22Rv1 (cell line): ENCODE measurements around the gene ENSA.
A peak's percentile ranks its signal among the peaks of the same experiment; 100 is the strongest.
"Not testable (repeated sequence)": the region's sequence is repeated elsewhere in the genome, so short reads cannot be mapped to it uniquely, and the experiment has no call there.

Experiments
- H3K27ac ChIP-seq: fragments of 450-650 bp; 2 replicates; pipeline ENCODE4 v1.5.1; 2017
- ZFX ChIP-seq: fragments of 450-650 bp; IDR thresholded peaks from 2 replicates; pipeline ENCODE4 v1.6.1; 2017; ENCODE audit warnings: antibody characterized with exemption, borderline replicate concordance
- TF ChIP-seq, protein P1 (sequence below): fragments of 450-650 bp; IDR thresholded peaks from 2 replicates; pipeline ENCODE4 v1.5.1; 2017; ENCODE audit warnings: mild to moderate bottlenecking

ENSA gene

DNA sequence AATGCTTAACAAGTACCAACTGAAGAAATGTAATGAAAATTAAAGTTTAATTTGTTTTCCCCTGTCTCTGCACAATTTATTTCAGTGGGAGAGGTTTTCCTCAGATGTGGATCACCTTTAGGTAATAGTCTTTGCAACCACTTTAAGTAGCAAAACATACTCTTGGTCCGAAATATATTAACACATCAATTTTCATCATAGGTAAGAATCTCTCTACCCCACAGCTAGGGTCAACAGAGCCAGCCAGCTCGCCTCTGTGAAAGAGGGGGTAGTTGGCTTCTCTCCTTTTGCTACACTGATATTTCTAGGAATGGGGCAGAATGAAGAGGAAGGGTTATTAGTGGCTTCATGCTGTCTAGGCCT lies 25.2 kb downstream of the ENSA start:
- no peak for TF ChIP-seq ZFX
- TF ChIP-seq, protein P1, sequence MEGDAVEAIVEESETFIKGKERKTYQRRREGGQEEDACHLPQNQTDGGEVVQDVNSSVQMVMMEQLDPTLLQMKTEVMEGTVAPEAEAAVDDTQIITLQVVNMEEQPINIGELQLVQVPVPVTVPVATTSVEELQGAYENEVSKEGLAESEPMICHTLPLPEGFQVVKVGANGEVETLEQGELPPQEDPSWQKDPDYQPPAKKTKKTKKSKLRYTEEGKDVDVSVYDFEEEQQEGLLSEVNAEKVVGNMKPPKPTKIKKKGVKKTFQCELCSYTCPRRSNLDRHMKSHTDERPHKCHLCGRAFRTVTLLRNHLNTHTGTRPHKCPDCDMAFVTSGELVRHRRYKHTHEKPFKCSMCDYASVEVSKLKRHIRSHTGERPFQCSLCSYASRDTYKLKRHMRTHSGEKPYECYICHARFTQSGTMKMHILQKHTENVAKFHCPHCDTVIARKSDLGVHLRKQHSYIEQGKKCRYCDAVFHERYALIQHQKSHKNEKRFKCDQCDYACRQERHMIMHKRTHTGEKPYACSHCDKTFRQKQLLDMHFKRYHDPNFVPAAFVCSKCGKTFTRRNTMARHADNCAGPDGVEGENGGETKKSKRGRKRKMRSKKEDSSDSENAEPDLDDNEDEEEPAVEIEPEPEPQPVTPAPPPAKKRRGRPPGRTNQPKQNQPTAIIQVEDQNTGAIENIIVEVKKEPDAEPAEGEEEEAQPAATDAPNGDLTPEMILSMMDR: no peak

DNA sequence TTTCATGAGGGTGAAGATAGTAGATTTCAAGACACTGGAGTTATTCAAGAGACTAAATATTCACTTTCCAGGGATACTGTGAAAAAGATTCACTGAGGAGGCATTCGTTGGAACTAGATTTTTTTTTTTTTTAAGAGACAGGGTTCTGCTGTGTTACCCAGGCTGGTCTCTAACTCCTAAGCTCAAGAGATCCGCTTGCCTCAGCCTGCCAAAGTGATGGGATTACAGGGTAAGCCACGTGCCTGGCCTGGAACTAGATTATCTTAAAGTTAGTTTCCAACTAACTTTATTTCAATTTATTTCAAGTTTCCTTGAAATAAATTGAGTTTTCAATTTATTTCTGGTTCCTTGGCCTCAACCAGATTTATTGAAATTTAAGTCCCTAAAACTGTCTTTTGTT lies 25.7 kb downstream of the ENSA start:
- TF ChIP-seq, protein P1: no peak
- no peak for TF ChIP-seq ZFX
- peak overlapping the region; percentile 57; the same call in 1 of the 2 replicates for H3K27ac ChIP-seq

More for the DNA sequence above, 25.2 kb downstream of the ENSA start:
- H3K27ac ChIP-seq: peak overlapping the region; percentile 57

DNA sequence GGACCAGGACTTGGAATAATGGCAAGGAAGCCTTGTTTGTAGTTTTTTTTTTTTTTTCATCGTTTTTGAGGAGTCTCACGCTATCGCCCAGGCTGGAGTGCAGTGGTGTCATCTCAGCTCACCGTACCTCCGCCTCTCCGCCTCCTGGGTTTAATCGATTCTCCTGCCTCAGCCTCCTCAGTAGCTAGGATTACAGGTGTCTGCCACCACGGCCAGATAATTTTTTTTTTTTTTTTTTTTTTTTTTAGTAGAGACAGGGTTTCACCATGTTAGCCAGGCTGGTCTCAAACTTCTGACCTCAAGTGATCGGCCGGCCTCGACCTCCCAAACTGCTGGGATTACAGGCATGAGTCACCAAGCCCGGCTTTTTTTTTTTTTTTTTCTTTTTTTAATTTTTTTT lies 27.0 kb downstream of the ENSA start:
- H3K27ac ChIP-seq: not testable (repeated sequence)

DNA sequence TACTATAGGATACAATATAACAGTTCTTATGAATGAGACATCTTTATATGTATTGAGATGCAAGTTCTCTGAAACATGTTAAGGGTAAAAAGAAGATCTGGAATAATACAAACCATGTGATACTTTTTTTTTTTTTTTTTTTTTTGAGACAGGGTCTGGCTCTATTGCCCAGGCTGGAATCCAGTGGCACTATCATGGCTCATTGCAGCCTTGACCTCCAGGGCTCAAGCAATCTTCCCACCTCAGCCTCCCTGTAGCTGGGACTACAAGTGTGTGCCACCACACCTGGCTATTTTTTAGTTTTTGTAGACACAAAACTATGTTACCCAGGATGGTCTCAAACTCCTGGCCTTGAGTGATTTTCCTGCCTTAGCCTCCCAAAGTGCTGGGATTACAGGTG lies 27.9 kb downstream of the ENSA start:
- H3K27ac ChIP-seq: no peak overlapping the region
- TF ChIP-seq ZFX: no peak
- TF ChIP-seq, protein P1: no peak

DNA sequence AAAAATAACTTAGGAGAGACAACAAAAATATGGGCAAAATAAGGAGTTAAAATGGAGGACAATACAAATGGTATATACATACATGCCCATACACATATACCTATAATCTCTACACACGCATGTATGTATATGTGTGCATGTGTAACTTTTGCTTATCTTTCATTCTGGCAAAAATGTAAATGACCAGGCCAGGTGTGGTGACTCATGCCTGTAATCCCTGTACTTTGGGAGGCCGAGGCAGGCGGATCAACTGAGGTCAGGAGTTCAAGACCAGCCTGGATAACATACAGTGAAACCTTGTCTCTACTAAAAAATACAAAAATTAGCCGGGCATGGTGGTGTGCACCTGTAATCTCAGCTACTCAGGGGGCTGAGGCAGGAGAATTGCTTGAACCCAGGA lies 31.1 kb downstream of the ENSA start:
- H3K27ac ChIP-seq: not testable (repeated sequence)

DNA sequence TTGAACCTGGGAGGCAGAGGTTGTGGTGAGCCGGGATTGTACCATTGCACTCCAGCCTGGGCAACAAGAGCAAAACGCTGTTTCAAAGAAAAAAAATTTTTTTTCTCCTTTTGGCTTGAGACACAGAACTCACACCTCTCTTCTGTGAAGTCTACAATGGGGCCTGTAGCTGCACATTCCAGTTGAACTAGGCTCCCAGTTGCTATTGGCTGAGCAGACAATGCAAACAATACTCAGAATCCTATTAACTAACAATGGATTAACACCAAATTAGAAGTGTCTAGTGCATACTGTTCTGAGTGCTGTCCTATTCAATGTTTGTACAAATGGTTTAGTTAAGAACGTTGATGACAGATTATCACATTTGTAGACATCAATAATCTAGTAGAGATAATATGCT lies 32.4 kb downstream of the ENSA start:
- H3K27ac ChIP-seq: 0 out of 2 replicates have a peak overlapping the region, but pooled peaks have one; percentile 0
- no peak for TF ChIP-seq ZFX
- TF ChIP-seq, protein P1: no peak

DNA sequence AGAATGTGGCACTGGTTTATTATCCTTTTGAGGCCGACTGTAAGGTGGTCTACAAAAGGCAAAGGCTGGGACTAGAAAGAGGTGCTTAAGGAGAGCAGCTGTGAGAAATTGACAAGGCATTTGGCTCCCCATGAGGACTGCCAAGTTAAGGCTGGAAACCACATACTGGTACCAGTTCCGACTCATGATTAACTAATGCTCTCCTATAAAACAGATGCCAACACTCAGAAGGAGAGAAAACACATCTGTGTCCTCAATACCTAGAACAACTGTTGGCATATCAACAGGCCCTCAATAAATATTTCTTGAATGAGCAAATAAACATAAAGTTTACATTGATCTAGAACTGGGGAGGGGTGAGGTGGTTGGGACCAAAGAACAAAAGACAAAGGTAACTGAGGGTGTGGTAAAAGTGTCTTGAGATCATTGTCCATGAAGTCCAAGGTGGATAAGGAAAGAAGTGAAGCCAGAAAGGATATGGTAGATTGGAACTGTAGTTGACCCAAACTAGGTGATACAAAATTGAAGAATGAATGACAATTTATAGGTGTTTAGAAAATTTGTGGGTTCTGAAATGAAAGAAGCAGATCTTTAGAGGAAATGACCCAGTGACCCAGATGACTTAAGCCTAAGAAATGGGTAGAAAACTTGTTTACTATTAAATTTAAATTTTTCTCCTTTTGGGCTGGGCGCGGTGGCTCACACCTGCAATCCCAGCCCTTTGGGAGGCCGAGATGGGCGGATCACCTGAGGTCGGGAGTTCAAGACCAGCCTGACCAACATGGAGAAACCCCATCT lies 33.1 kb downstream of the ENSA start:
- H3K27ac ChIP-seq: 0 out of 2 replicates have a peak overlapping the region, but pooled peaks have one; percentile 0

DNA sequence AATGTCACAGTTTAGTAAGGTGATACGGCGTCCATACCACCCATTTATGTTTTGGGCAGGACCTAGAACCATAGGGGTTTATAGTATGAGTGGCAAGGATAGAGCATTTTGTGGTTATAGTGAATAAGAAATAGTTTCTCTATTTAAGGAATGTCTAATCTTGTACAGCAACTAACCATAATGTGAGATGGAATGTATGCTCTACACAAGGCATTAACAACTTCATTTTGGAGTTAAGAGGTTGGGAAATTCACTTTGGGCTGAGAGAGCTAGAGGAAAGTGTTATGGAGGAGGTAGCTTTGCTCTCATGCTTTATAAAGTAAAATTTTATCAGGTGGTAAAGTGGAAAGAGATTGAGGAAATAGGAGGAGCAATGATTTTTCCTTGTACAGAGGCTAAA lies 47.0 kb downstream of the ENSA start:
- TF ChIP-seq, protein P1: no peak
- no peak for TF ChIP-seq ZFX
- no peak overlapping the region for H3K27ac ChIP-seq

More for the DNA sequence above, 33.1 kb downstream of the ENSA start:
- TF ChIP-seq, protein P1: no peak
- no peak for TF ChIP-seq ZFX

DNA sequence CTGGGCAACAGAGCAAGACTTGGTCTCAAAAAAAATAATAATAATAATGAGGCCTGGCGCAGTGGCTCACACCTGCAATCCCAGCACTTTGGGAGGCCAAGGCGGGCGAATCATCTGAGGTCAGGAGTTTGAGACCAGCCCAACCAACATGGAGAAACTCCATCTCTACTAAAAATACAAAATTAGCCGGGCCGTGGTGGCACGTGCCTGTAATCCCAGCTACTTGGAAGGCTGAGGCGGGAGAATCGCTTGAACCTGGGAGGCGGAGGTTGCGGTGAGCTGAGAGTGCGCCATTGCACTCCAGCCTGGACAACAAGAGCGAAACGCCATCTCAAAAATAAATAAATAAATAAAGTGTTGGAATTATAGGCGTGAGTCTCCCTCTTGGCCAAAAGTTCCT lies 47.5 kb downstream of the ENSA start:
- H3K27ac ChIP-seq: not testable (repeated sequence)

DNA sequence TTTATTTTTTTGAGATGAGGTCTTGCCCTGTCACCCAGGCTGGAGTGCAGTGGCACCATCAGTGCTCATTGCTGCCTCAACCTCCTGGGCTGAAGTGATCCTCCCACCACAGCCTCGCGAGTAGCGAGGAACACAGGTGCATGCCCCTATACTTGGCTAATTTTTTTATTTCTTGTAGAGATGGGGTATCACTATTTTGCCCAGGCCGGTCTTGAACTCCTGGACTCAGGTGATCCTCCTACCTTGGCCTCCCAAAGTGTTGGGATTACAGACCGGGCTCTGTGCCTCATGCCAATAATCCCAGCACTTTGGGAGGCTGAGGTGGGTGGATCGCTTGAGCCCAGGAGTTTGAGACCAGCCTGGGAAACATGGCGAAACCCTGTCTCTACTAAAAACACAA lies 48.0 kb downstream of the ENSA start:
- H3K27ac ChIP-seq: not testable (repeated sequence)

DNA sequence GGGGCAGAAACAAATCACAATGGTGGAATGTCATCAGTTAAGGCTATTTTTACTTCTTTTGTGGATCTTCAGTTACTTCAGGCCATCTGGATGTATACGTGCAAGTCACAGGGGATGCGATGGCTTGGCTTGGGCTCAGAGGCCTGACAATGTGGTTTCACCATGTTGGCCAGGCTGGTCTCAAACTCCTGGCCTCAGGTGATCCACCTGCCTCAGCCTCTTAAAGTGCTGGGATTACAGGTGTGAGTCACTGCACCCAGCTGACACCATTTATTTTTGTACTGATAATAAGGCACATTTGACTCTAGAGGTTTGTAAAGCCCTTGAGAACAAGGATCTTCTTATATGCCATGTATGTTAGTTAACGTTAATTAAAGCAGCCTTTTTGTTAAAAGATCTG lies 48.4 kb downstream of the ENSA start:
- not testable (repeated sequence) for H3K27ac ChIP-seq
